CMK (cell line): ENCODE measurements around the gene ATXN1.
"Not testable (repeated sequence)": the region's sequence is repeated elsewhere in the genome, so short reads cannot be mapped to it uniquely, and the experiment has no call there.

Source experiments
- DNase-seq: peaks from one replicate; pipeline ENCODE4 v3.0.0-alpha.2; 2010; ENCODE audit warnings: low read depth

ATXN1 gene

DNA sequence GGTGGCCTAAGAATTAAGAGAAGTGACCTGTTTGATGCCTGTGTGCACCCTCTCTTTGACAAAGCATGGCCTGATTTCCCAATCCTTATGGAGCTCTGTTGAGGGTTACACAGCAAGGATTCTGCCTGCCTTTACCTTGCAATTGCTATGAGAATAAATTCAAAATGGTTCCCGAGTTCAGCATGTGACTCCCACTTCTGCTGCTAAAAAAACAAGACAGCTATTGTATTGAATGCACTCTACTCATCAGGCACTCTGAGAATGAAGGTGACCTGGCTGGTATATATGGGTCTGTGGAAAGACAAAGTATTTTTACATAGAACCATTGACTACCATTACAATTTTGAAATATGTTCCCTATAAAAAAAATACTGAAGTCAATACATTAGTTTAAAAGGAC, 190.3 kb downstream of the ATXN1 start:
- no peak for DNase-seq

- DNase-seq, result no peak
Observed at GRCh38 chr6:16570221-16570553, 191.1 kb downstream of the ATXN1 start.

- DNase-seq, result no peak
Observed at GRCh38 chr6:16568128-16568527, 193.1 kb downstream of the ATXN1 start.

- no peak for DNase-seq
Observed at GRCh38 chr6:16567071-16567470, 194.2 kb downstream of the ATXN1 start.

- DNase-seq, result no peak
Observed at GRCh38 chr6:16564436-16564835, 196.8 kb downstream of the ATXN1 start.

- DNase-seq, result no peak
Observed at GRCh38 chr6:16563628-16564240, 197.5 kb downstream of the ATXN1 start.

GRCh38 chr6:16562498-16562897, 198.8 kb downstream of the ATXN1 start:
- DNase-seq, result no peak

- DNase-seq, result no peak
Observed at GRCh38 chr6:16559071-16559470, 202.2 kb downstream of the ATXN1 start.

- no peak for DNase-seq
Observed at GRCh38 chr6:16555550-16555949, 205.7 kb downstream of the ATXN1 start.

DNA sequence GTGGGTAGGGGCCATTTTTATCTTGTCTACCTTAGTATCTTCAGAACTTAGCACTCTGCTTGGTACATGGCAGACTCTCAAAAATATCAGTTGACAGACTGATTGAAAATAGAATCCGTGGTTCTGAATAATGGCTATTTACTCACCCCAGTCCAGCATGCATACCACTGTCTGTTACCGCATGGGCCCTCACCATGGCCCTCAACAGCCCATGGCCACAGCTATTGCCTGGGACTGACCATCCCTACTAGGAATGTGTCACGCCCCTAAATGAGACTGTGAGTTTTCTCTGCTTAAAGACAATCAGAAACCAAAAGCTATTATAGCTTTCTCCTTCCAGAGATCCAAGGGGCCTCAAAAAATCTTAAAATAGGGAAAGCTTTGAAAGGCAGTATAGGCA, 207.7 kb downstream of the ATXN1 start:
- DNase-seq, result no peak

DNA sequence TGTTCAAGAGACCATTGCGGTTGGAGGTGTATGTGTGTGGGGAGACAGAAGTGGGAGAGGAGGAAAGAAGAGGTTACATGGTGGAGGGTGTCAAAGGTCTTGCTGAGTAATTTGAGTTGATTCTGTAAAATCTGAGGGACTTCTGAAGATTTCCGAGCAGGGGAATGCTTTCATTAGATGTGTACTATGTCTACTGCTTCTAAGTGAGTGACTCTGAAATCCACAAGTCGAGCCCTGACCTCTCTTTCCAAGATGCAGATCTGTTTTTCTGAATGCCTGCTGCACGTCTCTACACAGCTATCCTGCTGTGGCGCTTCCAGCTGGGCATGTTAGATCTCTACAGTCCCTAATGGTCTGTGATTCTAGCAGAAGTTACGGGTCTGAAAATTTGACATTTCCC, 209.8 kb downstream of the ATXN1 start:
- DNase-seq, result no peak

- no peak for DNase-seq
Observed at GRCh38 chr6:16548121-16548520, 213.1 kb downstream of the ATXN1 start.

GRCh38 chr6:16547587-16547986, 213.7 kb downstream of the ATXN1 start:
- DNase-seq, result no peak

DNA sequence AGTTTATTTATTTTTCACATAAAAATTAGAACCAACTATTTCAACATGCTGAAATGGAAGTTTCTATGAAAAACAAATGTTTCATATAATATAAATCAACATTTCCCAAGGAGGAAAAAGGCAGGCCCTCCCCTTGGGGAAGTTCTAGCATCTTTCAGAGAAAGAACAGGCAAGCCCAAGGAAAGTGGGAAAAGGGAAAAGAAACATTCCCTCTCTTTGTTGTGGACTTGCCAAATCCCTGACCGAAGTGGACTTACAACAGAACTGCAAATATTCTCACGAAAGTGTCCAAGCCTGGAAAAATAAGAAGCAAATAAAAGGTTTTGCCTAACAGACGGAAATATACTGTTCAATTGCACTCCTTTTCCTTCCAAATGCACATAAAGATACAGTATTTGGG, 214.4 kb downstream of the ATXN1 start:
- DNase-seq, result no peak

GRCh38 chr6:16545382-16545781, 215.9 kb downstream of the ATXN1 start:
- DNase-seq, result no peak

- no peak for DNase-seq
Observed at GRCh38 chr6:16544521-16544920, 216.7 kb downstream of the ATXN1 start.

DNA sequence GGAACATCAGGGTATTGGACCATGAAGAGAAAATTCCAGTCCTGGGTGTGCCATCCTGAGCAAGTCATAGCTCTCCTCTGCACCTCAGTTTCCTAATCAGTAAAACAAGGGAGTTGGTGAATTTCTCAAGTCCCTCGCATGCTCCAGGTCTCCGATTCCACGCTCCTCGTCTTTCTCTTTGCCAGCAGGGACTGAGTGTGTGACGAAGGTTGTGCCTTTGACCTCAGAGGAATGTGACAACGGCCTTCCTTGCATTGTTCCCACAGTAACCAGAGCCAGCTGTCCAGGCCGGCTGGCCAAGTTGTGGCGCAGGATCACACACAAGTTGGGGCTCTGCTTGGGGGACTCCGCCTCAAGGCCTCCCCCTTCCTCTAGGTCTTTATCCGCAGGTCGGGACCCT, 217.3 kb downstream of the ATXN1 start:
- DNase-seq, result no peak

DNA sequence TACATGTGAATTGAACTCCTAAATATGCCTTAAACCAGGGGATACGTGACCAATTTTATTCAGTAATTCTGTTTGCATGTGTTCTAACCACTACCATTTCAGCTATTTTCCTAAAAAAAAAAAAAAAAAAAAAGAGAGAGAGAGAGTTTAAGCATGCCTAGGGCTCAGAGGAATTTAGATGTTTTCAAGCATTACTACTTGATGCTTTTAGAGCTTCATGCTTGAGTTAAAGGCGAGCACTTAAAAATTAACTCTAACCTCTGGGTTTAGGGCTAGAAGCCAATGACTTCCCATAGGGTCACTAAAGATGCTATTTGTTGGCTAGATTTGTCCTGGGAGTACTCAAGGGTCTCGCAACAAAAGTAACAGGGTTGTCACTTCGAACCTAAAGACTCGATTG, 217.7 kb downstream of the ATXN1 start:
- no peak for DNase-seq

DNA sequence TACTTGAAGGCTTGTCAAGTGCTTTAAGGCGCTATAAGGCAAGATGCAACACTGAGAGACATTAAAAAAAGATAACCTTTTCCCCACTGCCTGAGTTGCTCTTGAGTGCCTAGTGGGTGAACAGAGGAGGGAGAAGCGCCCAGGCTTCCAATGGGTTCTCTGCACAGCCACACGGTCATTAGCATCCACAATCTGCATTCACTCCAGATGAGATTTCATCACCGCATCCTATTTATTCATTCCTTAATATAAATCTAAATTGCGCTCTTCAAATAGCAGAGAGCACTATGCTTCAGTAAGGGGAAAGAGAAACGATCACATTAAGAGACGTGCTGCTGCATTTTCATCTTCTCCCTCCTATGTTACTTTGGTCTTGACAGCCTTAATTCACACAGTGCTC, 219.2 kb downstream of the ATXN1 start:
- DNase-seq, result no peak

DNA sequence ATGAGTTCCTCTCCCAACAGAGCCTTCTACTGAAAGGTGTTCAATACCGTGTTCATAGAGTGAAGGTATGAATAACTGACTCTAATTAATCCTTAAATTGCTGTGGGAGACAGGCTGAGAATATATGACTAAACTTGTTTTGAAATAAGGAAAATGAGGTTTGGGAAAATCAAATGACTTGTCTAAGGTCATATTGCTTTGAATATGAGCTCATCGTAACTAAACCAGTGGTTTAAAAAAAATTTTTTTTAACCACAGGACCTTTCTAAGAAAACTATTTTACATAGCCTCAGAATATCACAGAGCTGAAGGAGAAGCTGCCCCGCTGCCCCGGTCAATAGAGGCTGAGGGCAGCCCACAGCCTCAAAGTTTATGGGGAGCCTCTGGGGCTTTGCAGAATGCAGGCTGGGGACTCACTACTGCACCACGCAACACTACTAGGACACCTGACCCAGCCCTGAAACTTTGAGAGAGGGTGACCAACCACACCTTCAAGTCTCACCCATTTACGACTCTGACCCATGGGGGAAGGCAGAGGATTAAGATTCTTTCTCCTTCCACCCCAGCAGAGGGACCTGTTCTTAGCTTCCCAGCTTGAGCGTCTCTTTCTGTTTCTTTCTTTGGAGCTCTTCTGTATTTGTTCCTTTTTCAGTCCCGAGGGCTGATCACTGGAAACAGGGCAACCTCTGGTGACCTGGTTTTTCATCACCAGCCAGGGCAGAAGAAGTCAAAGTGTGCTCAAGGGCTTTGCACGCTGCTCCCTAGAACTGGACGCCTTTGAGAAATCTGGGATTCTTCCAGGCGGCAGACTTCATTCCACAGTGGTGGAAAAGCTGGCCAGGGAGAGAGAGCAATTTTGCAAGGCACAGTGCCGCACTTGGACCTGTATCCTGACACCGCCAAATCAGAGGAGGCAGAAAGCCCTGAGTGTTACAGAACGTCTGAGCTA, 220.2 kb downstream of the ATXN1 start:
- no peak for DNase-seq

GRCh38 chr6:16540383-16540782, 220.9 kb downstream of the ATXN1 start:
- DNase-seq, result not testable (repeated sequence)

DNA sequence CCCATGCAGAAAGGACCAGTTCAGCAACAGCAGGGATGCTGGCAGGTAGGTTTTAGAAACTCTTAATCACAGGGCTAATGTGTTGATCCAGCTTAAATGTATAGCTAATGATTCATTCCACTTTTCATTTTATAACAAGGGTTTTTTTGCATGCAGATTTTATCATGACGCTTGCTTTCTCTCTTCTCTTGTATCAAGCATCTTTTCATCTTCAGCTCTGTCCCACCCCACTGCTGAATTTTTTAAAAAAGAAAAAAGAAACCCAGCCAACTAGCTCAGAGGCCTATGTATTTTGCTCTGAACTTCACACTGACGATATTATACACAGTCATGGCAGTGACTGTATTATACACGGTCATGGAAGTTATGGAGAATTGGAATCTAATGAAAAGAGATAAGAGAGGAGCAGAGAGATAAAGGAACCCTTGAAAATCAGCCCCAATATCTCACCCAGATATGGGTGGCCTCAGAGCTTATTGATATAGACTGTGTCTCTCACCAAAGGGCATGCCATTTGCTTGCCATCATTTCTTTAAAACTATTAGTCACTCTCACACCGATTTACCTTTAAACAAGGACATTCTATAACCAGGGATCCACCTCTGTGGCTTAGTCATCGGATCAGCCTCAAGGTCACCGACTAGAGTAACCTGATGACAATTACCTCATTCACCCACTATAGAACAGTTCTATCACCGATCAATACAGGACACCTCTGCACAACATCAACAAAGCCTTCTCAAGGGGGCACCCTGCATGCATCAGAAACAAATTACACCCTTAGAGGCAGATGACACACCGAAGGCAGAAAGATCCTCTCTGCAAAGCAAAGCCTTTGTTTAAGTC, 222.0 kb downstream of the ATXN1 start:
- DNase-seq, result no peak

DNA sequence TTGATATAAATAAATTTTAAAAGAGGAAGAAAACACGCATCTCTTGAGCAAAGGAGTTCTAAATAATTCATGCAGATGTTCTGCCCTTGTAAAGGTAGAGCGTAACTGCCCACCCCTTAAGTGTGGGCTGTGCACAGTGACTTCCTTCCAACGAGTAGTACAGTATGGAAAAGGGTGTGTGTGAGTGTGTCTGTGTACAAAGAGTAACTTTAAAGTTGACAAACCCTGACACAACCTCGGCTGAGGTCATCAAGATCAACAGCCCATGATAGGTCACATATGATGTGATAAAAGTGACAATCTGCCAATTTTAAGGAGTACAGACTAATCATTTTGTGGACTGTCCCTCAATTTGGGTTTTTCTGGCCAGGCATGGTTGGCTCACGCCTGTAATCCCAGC, 225.7 kb downstream of the ATXN1 start:
- no peak for DNase-seq
